CD14-positive monocyte (primary cell): ENCODE data around the gene TRIM29. TPM values are rescaled to one million over a fixed set of nuclear protein-coding genes. Genes with fewer than 3 reads are reported as not detected.

ENCODE experiments used
- DNase-seq, 3 donors: peaks; one replicate each; pipeline ENCODE4 v3.0.0-alpha.2; 2011 to 2022
- H2AFZ ChIP-seq: 2 replicates; pipeline ENCODE4 v1.6.0; 2012; ENCODE audit warnings: mild to moderate bottlenecking, low read depth, low read length, inconsistent platforms; ENCODE audit not compliant: insufficient read depth, poor library complexity, severe bottlenecking
- H3K27ac ChIP-seq, 2 donors: 1 replicate in 1 of 2; 2 replicates in 1 of 2; pipeline ENCODE4 v1.5.1; 2012 to 2013; ENCODE audit warnings: low read length in 2 of 2, control low read depth in 1 of 2, inconsistent platforms in 1 of 2, low read depth in 1 of 2, mild to moderate bottlenecking in 1 of 2
- H3K27me3 ChIP-seq, 2 donors: one replicate each; pipeline versions ENCODE4 v1.6.0 to v1.6.1; 2011 to 2013; ENCODE audit warnings: low read length in 2 of 2; ENCODE audit not compliant: control insufficient read depth in 2 of 2, insufficient read depth in 2 of 2
- H3K36me3 ChIP-seq, 2 donors: replicated peaks in 1 of 2; 1 replicate in 1 of 2; 2 replicates in 1 of 2; pipeline versions ENCODE4 v1.5.1 to v1.6.1; 2012 to 2013; ENCODE audit warnings: low read length in 2 of 2, control low read depth in 1 of 2, inconsistent platforms in 1 of 2, mild to moderate bottlenecking in 1 of 2; ENCODE audit not compliant: insufficient read depth in 2 of 2, control insufficient read depth in 1 of 2
- H3K4me1 ChIP-seq, 2 donors: 1 replicate in 1 of 2; 2 replicates in 1 of 2; pipeline versions ENCODE4 v1.5.1 to v1.6.1; 2012 to 2013; ENCODE audit warnings: low read length in 2 of 2, control low read depth in 1 of 2, inconsistent platforms in 1 of 2, mild to moderate bottlenecking in 1 of 2, moderate library complexity in 1 of 2; ENCODE audit not compliant: insufficient read depth in 2 of 2, control insufficient read depth in 1 of 2
- H3K4me2 ChIP-seq: replicated peaks from 2 replicates; pipeline ENCODE3; 2012; ENCODE audit warnings: low read length, moderate library complexity, mild to moderate bottlenecking; ENCODE audit not compliant: poor library complexity, severe bottlenecking; ENCODE audit errors: extremely low read depth
- H3K4me3 ChIP-seq, 3 experiments: fragments of 200-600 bp in 1 of 3; sonication (generic) in 1 of 3; replicated peaks in 1 of 3; 1 replicate in 2 of 3; 2 replicates in 1 of 3; pipeline ENCODE4 v1.5.1; 2011 to 2013; ENCODE audit warnings: low read length in 3 of 3, mild to moderate bottlenecking in 3 of 3, control low read depth in 2 of 3, low read depth in 2 of 3, inconsistent platforms in 1 of 3, moderate library complexity in 1 of 3
- H3K79me2 ChIP-seq: 2 replicates; pipeline ENCODE4 v1.6.0; 2012; ENCODE audit warnings: mild to moderate bottlenecking, control low read depth, inconsistent platforms, low read length, moderate library complexity; ENCODE audit not compliant: insufficient read depth
- H3K9ac ChIP-seq: 2 replicates; pipeline ENCODE4 v1.6.0; 2017; ENCODE audit warnings: low read length, mild to moderate bottlenecking; ENCODE audit not compliant: insufficient read depth, poor library complexity, severe bottlenecking
- H3K9me3 ChIP-seq, 2 donors: replicated peaks in 1 of 2; 1 replicate in 1 of 2; 2 replicates in 1 of 2; pipeline versions ENCODE4 v1.5.1 to v1.6.1; 2012 to 2013; ENCODE audit warnings: low read length in 2 of 2, control low read depth in 1 of 2; ENCODE audit not compliant: control insufficient read depth in 1 of 2, insufficient read depth in 1 of 2
- H4K20me1 ChIP-seq: 2 replicates; pipeline ENCODE4 v1.6.0; 2012; ENCODE audit warnings: mild to moderate bottlenecking, low read length, control low read depth, moderate library complexity; ENCODE audit not compliant: insufficient read depth
- H3K27ac Mint-ChIP-seq, 7 donors: one replicate each; pipeline ENCODE4 v1.8.0; 2020; ENCODE audit warnings: mild to moderate bottlenecking in 7 of 7, mixed read lengths in 7 of 7, moderate library complexity in 6 of 7, inconsistent platforms in 2 of 7
- H3K27me3 Mint-ChIP-seq, 3 donors: one replicate each; pipeline ENCODE4 v1.8.0; 2021 to 2022; ENCODE audit warnings: low read depth in 3 of 3, mild to moderate bottlenecking in 3 of 3, mixed read lengths in 3 of 3, moderate library complexity in 3 of 3, inconsistent platforms in 1 of 3
- H3K36me3 Mint-ChIP-seq, 2 donors: one replicate each; pipeline ENCODE4 v1.8.0; 2020; ENCODE audit warnings: mixed read lengths in 2 of 2, inconsistent platforms in 1 of 2, mild to moderate bottlenecking in 1 of 2
- H3K4me1 Mint-ChIP-seq: one replicate; pipeline ENCODE4 v1.8.0; 2020; ENCODE audit warnings: mild to moderate bottlenecking, mixed read lengths
- H3K4me3 Mint-ChIP-seq, 2 donors: one replicate each; pipeline ENCODE4 v1.8.0; 2020; ENCODE audit warnings: mild to moderate bottlenecking in 2 of 2, mixed read lengths in 2 of 2, moderate library complexity in 1 of 2
- H3K9me3 Mint-ChIP-seq, 7 donors: one replicate each; pipeline ENCODE4 v1.8.0; 2020 to 2022; ENCODE audit warnings: mixed read lengths in 7 of 7, mild to moderate bottlenecking in 6 of 7, moderate library complexity in 6 of 7, inconsistent platforms in 2 of 7
- CTCF ChIP-seq: fragments of 200-600 bp; IDR thresholded peaks from one replicate; pipeline ENCODE4 v1.8.0; 2022; ENCODE audit warnings: antibody characterized with exemption, mild to moderate bottlenecking
- WGBS: methylation state at CpG from one replicate; pipeline ENCODE4 v1.1.5; 2013; ENCODE audit warnings: missing lambda C conversion rate; ENCODE audit not compliant: insufficient coverage; 5-methylcytosine and 5-hydroxymethylcytosine counted together
- intact Hi-C, 2 donors: fragments of 100-400 bp; cut with micrococcal nuclease; formaldehyde crosslinking; loops; one replicate each; pipeline versions ENCODE4 v1.15.0 to v1.15.1; 2023
- polyA plus RNA-seq, 3 donors: library from polyadenylated mRNA; depleted of rRNA in 1 of 3; unstranded in 2 of 3; stranded (reverse) in 1 of 3; fragments of 300-500 nt in 2 of 3; fragments of >200 nt in 1 of 3; fragmentation: Illumina TruSeq in 2 of 3; gene quantifications; 1 replicate in 2 of 3; 2 replicates in 1 of 3; pipeline ENCODE4 v1.2.3, GENCODE V29; 2012 to 2021

Gene TRIM29
- polyA plus RNA-seq, 3 donors: not detected

DNA sequence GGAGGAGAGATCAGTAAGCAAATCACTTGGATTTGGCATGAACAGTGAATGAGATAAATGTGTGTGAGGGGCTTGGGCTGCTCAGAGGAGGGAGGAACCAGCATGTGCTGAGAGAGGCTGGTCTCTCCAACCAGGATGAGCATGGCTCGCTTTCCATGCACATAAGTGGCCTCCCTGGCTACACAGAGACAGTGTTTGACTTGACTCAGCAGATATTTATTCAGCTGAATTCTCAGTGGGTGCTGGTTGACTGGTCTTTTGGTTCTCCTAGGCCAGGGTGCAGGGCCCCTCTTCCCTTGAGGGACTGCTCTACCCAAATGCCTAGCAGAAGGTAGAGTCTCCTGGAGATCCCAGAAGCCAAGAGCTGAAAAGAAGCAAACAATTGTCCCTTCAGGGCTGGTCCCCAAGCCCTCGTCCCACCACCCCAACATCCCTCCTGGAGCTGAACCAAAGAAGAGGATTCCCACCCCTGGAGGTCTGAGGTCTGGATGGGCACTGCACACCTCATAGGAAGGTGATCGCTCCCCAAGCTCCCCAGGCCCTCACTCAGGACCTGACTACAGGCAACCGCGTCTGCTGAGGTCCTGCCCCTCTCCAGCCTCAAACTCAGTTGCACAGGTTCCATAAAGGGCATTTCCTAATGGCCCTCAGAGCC, 3.3 kb upstream of the TRIM29 start:
- no peak overlapping the region for H3K27ac ChIP-seq
- Mint-ChIP-seq H3K36me3 (no peaks in the 10 kb centered on the region), H3K4me3 (no peak overlapping the region), H3K9me3 (no peaks in the 10 kb centered on the region), H3K27me3 (peaks cover 14 to 22% (median 21%) of the 10 kb centered on the region in 3 donors), H3K4me1 (no peaks in the 10 kb centered on the region), H3K27ac (peak overlapping the region in 1 of 7 donors; percentile 15)
- TF ChIP-seq CTCF: no peak
- H3K4me3 ChIP-seq: no peak overlapping the region
- peaks cover 0 to 3% of the 10 kb centered on the region in 2 donors for H3K27me3 ChIP-seq
- H3K36me3 ChIP-seq: no peaks in the 10 kb centered on the region
- DNase-seq: no peak
- WGBS: 80% methylated on average over 4 of the region's 5 CpGs
- intact Hi-C loops: no loop called here
- H3K4me1 ChIP-seq: no peaks in the 10 kb centered on the region
- no peaks in the 10 kb centered on the region for H3K9me3 ChIP-seq
- no peaks in the 10 kb centered on the region for H4K20me1 ChIP-seq
- no peak overlapping the region for H2AFZ ChIP-seq
- no peak overlapping the region for H3K4me2 ChIP-seq
- H3K9ac ChIP-seq: no peak overlapping the region
- no peaks in the 10 kb centered on the region for H3K79me2 ChIP-seq

GRCh38 chr11:120139316-120140069, 1.6 kb upstream of the TRIM29 start:
- H3K4me2 ChIP-seq: no peak overlapping the region
- H3K4me1 ChIP-seq: no peaks in the 10 kb centered on the region
- H3K4me3 ChIP-seq: no peak overlapping the region
- H3K79me2 ChIP-seq: no peaks in the 10 kb centered on the region
- WGBS: 93% methylated on average over 3 of the region's 8 CpGs
- no peak for TF ChIP-seq CTCF
- Mint-ChIP-seq H3K4me1 (no peaks in the 10 kb centered on the region), H3K27ac (no peak overlapping the region), H3K27me3 (peaks cover 11 to 14% (median 12%) of the 10 kb centered on the region in 3 donors), H3K4me3 (no peak overlapping the region), H3K36me3 (no peaks in the 10 kb centered on the region), H3K9me3 (no peaks in the 10 kb centered on the region)
- no peaks in the 10 kb centered on the region for H3K36me3 ChIP-seq
- no peaks in the 10 kb centered on the region for H3K9me3 ChIP-seq
- intact Hi-C loops: no loop called here
- H3K27me3 ChIP-seq: no peaks in the 10 kb centered on the region
- H2AFZ ChIP-seq: no peak overlapping the region
- H3K27ac ChIP-seq: no peak overlapping the region
- no peak for DNase-seq
- H3K9ac ChIP-seq: no peak overlapping the region
- no peaks in the 10 kb centered on the region for H4K20me1 ChIP-seq
